Fibroblast of lung (primary cell): ENCODE results near the gene TFIP11. TPM values are rescaled to one million over a fixed set of nuclear protein-coding genes. Genes with fewer than 3 reads are reported as not detected.

Experiments
- DNase-seq, 2 donors: peaks; one replicate each; pipeline versions ENCODE4 v3.0.0 to v3.0.0-alpha.2; 2010; ENCODE audit warnings: low read depth in 2 of 2
- H2AFZ ChIP-seq: 2 replicates; pipeline ENCODE4 v1.5.1; 2012; ENCODE audit warnings: low read length, control low read depth, inconsistent platforms
- H3K27ac ChIP-seq: 2 replicates; pipeline ENCODE4 v1.5.1; 2011; ENCODE audit warnings: low read length, control low read depth; ENCODE audit not compliant: insufficient read depth
- H3K27me3 ChIP-seq: 2 replicates; pipeline ENCODE4 v1.5.1; 2011; ENCODE audit warnings: mild to moderate bottlenecking, low read length; ENCODE audit not compliant: control insufficient read depth, insufficient read depth
- H3K36me3 ChIP-seq: 2 replicates; pipeline ENCODE4 v1.5.1; 2011; ENCODE audit warnings: low read length; ENCODE audit not compliant: control insufficient read depth, insufficient read depth
- H3K4me1 ChIP-seq: 2 replicates; pipeline ENCODE4 v1.5.1; 2011; ENCODE audit warnings: low read length; ENCODE audit not compliant: control insufficient read depth, insufficient read depth; ENCODE audit errors: extremely low read depth
- H3K4me2 ChIP-seq: 2 replicates; pipeline ENCODE4 v1.5.1; 2011; ENCODE audit warnings: low read length, control low read depth; ENCODE audit not compliant: insufficient read depth; ENCODE audit errors: extremely low read depth
- H3K4me3 ChIP-seq, 4 experiments: fragments of 200-600 bp in 1 of 4; sonication (generic) in 1 of 4; replicated peaks in 1 of 4; 2 replicates each; pipeline ENCODE4 v1.5.1; 2011 to 2016; ENCODE audit warnings: low read length in 4 of 4, low read depth in 3 of 4, mild to moderate bottlenecking in 3 of 4, control low read depth in 2 of 4, inconsistent platforms in 1 of 4, mixed read lengths in 1 of 4; ENCODE audit not compliant: insufficient read depth in 1 of 4; ENCODE audit errors: control extremely low read depth in 1 of 4
- H3K79me2 ChIP-seq: 2 replicates; pipeline ENCODE4 v1.5.1; 2012; ENCODE audit warnings: mild to moderate bottlenecking, low read length, inconsistent platforms; ENCODE audit not compliant: control insufficient read depth, insufficient read depth
- H3K9ac ChIP-seq: 2 replicates; pipeline ENCODE4 v1.5.1; 2011; ENCODE audit warnings: mild to moderate bottlenecking, low read length, control low read depth; ENCODE audit not compliant: insufficient read depth
- H3K9me3 ChIP-seq: 2 replicates; pipeline ENCODE4 v1.5.1; 2012; ENCODE audit warnings: low read depth, low read length; ENCODE audit not compliant: control insufficient read depth, insufficient read depth
- H4K20me1 ChIP-seq: 2 replicates; pipeline ENCODE4 v1.5.1; 2011; ENCODE audit warnings: low read length; ENCODE audit not compliant: control insufficient read depth, insufficient read depth; ENCODE audit errors: extremely low read depth
- CTCF ChIP-seq, 2 donors: IDR thresholded peaks in 1 of 2; conservative IDR thresholded peaks in 1 of 2; 1 replicate in 1 of 2; 2 replicates in 1 of 2; pipeline ENCODE4 v1.5.1; 2011 to 2012; ENCODE audit warnings: low read length in 2 of 2, control low read depth in 1 of 2, inconsistent platforms in 1 of 2, low read depth in 1 of 2, mild to moderate bottlenecking in 1 of 2
- EZH2 ChIP-seq: IDR thresholded peaks from 2 replicates; pipeline ENCODE4 v1.5.1; 2012; ENCODE audit warnings: low read length, control low read depth, mild to moderate bottlenecking; ENCODE audit errors: missing control alignments
- polyA plus RNA-seq, 2 donors: library from polyadenylated mRNA; depleted of rRNA in 1 of 2; stranded (reverse) in 1 of 2; unstranded in 1 of 2; fragments of >200 nt; gene quantifications; 2 replicates each; pipeline ENCODE4 v1.2.1, GENCODE V29; 2011 to 2012; ENCODE audit warnings: missing spikeins in 1 of 2
- total RNA-seq: library from RNA; depleted of rRNA; stranded (reverse); fragments of >200 nt; gene quantifications from 2 replicates; pipeline ENCODE4 v1.2.1, GENCODE V29; 2014

Gene TFIP11
- total and polyA plus RNA-seq, 2 donors (not counting 1 experiment from before 2014, with no cell fraction given) = 24.2 to 40.3 TPM

GRCh38 chr22:26453216-26453615 is 59.1 kb downstream of the TFIP11 start:
- H3K36me3 ChIP-seq = peaks cover 7% of the 10 kb centered on the region
- H3K9ac ChIP-seq = no peak overlapping the region
- H3K4me1 ChIP-seq = no peaks in the 10 kb centered on the region
- no peak overlapping the region for H3K27ac ChIP-seq
- H2AFZ ChIP-seq = no peak overlapping the region
- H3K4me3 ChIP-seq = no peak overlapping the region
- no peaks in the 10 kb centered on the region for H3K27me3 ChIP-seq
- TF ChIP-seq CTCF (conservative IDR thresholded peaks at IDR 0.05 in 1 of 2, IDR thresholded peaks at IDR 0.05 in 1 of 2; ENCODE audit: low read depth in 1 of 2, low read length in 2 of 2) (no peak), EZH2 (no peak)
- no peak for DNase-seq
- no peaks in the 10 kb centered on the region for H3K9me3 ChIP-seq
- H3K79me2 ChIP-seq = no peaks in the 10 kb centered on the region
- no peak overlapping the region for H3K4me2 ChIP-seq
- no peaks in the 10 kb centered on the region for H4K20me1 ChIP-seq

- no peak overlapping the region for H3K4me2 ChIP-seq
- TF ChIP-seq EZH2 = no peak
- TF ChIP-seq CTCF (conservative IDR thresholded peaks at IDR 0.05 in 1 of 2, IDR thresholded peaks at IDR 0.05 in 1 of 2; ENCODE audit: low read depth in 1 of 2, low read length in 2 of 2) = no peak
- no peak overlapping the region for H3K4me3 ChIP-seq
- H3K36me3 ChIP-seq = peaks cover 5% of the 10 kb centered on the region
- H3K27me3 ChIP-seq = no peaks in the 10 kb centered on the region
- H3K9me3 ChIP-seq = no peaks in the 10 kb centered on the region
- H3K4me1 ChIP-seq = no peaks in the 10 kb centered on the region
- no peaks in the 10 kb centered on the region for H3K79me2 ChIP-seq
- no peak overlapping the region for H3K27ac ChIP-seq
- no peak overlapping the region for H2AFZ ChIP-seq
- DNase-seq = no peak
- no peaks in the 10 kb centered on the region for H4K20me1 ChIP-seq
- H3K9ac ChIP-seq = no peak overlapping the region
Measured at GRCh38 chr22:26452236-26453016, 59.8 kb downstream of the TFIP11 start.

- TF ChIP-seq CTCF (conservative IDR thresholded peaks at IDR 0.05 in 1 of 2, IDR thresholded peaks at IDR 0.05 in 1 of 2; ENCODE audit: low read depth in 1 of 2, low read length in 2 of 2) = no peak
- TF ChIP-seq EZH2 = no peak
- Histone ChIP-seq H3K4me3 (no peak overlapping the region), H3K4me1 (no peaks in the 10 kb centered on the region), H3K27ac (no peak overlapping the region), H3K36me3 (peaks cover 5% of the 10 kb centered on the region), H3K79me2 (no peaks in the 10 kb centered on the region), H3K9ac (no peak overlapping the region), H3K27me3 (no peaks in the 10 kb centered on the region), H3K4me2 (no peak overlapping the region), H2AFZ (no peak overlapping the region), H3K9me3 (no peaks in the 10 kb centered on the region), H4K20me1 (no peaks in the 10 kb centered on the region)
- DNase-seq = no peak
Measured at GRCh38 chr22:26450453-26451185, 61.7 kb downstream of the TFIP11 start.
